Suprapubic skin (tissue), 4 donors: ENCODE results near the gene HDGFL2.

Experiments
- EP300 ChIP-seq: sonication (generic); formaldehyde crosslinking; IDR thresholded peaks from one replicate; pipeline ENCODE4 v1.6.1; 2017; ENCODE audit warnings: antibody characterized with exemption
- POLR2A ChIP-seq, 2 donors: fragments of 450-650 bp; IDR thresholded peaks; one replicate each; pipeline ENCODE4 v1.6.1; 2017; ENCODE audit warnings: antibody characterized with exemption in 2 of 2, mild to moderate bottlenecking in 2 of 2, moderate library complexity in 2 of 2
- POLR2AphosphoS5 ChIP-seq, 3 donors: sonication (generic); formaldehyde crosslinking; IDR thresholded peaks; one replicate each; pipeline ENCODE4 v1.6.1; 2017; ENCODE audit warnings: antibody characterized with exemption in 3 of 3
- TF ChIP-seq, protein P1 (sequence below), 2 donors: fragments of 200-600 bp in 1 of 2; fragments of 450-650 bp in 1 of 2; sonication (generic) in 1 of 2; IDR thresholded peaks; one replicate each; pipeline ENCODE4 v1.5.1; 2016 to 2019; ENCODE audit warnings: antibody characterized with exemption in 2 of 2, mild to moderate bottlenecking in 1 of 2, moderate library complexity in 1 of 2

DNA sequence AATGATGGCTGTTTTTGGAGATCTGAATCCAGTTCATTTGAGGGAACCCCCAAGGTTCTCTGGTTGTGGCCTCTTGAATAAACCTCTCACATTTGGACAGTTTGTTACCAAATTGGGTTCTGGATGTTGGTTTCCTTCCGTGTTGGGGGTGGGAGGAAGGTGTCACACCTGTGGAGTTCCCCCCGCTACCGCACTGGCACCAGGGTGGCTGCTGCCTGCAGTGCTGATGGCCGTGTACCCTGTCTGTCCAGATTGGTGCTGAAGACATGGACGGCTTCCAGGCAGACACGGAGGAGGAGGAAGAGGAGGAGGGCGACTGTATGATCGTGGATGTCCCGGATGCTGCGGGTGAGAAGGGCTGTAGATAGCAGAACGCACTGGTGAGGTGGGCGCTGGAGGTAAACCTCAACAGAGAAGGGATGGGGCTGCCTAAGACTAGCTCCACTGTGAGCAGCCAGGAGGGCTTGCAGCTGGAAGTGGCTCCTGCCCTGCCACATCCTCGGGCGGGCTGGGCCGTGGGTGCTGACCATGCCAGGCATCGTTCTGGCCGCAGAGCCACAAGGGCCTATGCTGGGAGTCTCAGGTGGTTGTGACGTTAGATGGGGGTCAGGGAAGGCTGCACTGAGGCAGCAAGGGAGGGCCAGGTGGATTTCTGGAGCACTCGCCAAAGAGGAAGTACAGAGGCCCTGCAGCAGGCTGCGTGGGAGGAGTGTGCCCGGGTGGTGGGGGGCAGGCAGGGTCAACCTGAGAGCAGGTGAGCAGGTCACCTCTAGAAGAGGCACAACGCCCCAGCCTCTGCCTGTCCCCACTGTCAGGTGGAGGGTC, 29.9 kb upstream of the HDGFL2 start:
- no peak for TF ChIP-seq POLR2A (IDR thresholded peaks at IDR 0.05)
- TF ChIP-seq, protein P1, sequence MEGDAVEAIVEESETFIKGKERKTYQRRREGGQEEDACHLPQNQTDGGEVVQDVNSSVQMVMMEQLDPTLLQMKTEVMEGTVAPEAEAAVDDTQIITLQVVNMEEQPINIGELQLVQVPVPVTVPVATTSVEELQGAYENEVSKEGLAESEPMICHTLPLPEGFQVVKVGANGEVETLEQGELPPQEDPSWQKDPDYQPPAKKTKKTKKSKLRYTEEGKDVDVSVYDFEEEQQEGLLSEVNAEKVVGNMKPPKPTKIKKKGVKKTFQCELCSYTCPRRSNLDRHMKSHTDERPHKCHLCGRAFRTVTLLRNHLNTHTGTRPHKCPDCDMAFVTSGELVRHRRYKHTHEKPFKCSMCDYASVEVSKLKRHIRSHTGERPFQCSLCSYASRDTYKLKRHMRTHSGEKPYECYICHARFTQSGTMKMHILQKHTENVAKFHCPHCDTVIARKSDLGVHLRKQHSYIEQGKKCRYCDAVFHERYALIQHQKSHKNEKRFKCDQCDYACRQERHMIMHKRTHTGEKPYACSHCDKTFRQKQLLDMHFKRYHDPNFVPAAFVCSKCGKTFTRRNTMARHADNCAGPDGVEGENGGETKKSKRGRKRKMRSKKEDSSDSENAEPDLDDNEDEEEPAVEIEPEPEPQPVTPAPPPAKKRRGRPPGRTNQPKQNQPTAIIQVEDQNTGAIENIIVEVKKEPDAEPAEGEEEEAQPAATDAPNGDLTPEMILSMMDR (IDR thresholded peaks at IDR 0.05), result no peak
- TF ChIP-seq EP300, result no peak
- TF ChIP-seq POLR2AphosphoS5 (IDR thresholded peaks at IDR 0.05), result no peak
